ENCODE measurements around the gene RHOF. TPM values are rescaled to one million over a fixed set of nuclear protein-coding genes. Genes with fewer than 3 reads are reported as not detected.

RHOF gene, protein sequence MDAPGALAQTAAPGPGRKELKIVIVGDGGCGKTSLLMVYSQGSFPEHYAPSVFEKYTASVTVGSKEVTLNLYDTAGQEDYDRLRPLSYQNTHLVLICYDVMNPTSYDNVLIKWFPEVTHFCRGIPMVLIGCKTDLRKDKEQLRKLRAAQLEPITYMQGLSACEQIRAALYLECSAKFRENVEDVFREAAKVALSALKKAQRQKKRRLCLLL
- 13.8 TPM for total RNA-seq

DNA sequence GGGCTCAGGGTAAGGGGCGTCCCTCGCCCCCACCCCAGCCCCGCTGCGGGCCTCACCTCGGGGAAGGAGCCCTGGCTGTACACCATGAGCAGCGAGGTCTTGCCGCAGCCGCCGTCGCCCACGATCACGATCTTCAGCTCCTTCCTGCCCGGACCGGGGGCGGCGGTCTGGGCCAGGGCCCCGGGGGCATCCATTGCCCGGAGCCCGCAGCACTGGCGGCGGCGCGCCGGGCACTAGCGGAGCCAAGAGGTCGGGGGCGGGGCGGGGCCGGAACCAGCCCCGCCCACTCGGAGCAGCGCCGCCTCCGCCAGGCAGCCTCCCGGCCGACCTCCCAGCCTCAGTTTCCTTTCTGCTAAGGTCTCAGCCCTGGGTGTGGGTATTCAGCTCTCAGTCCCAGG lies at the start of gene RHOF:
Gene RHOF, minus strand, starts transcription at position 249 of the 398 bp plus-strand sequence. Its CDS starts 55 bp downstream, at position 194.

DNA sequence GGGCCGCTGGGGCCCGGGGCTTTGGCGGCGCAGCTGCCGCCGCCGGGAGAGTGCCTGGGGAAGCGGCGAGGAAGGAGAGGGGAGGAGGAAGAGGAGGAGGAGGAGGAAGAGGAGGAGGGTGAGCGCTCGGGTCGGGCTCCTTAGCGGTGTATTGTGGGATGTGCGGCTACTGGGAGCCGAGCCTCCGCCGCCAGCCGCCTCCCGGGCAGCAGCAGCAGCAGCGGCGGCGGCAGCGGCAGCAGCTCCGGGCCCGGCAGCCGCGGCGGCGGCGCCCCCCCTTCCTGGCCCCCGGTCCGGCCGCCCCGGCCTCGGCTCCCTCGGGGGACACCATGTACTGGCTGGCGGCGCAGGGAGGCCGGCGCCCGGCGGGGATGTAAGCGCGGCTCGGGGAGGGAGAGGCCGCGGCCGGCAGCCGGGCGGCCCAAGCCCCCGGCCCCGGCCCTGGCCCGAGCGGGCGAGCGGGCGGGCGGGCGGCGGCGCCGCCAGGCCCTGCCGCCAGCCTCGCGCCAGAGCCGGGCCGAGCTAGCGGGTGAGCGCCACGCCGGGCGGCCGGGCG lies 10.5 kb upstream of the RHOF start, which contains the start of gene SETD1B:
Gene SETD1B, plus strand, starts transcription at position 149 of the 556 bp plus-strand sequence. CDS start 729 bp downstream, outside the sequence.

Other genes with a start within 250 kb of the RHOF start
- 61.8 TPM for gene KDM2B, start 212.7 kb downstream of the RHOF start, total RNA-seq
- 21.0 TPM for gene ORAI1, start 167.2 kb downstream of the RHOF start, total RNA-seq
- gene MORN3, start 124.0 kb downstream of the RHOF start, total RNA-seq: 0.70 TPM
- 14.3 TPM for gene TMEM120B, start 80.9 kb downstream of the RHOF start, total RNA-seq
- 12.6 TPM for gene SETD1B, start 10.3 kb upstream of the RHOF start, total RNA-seq
- 0.93 TPM for gene HPD, start 65.2 kb upstream of the RHOF start, total RNA-seq
- gene PSMD9, start 95.1 kb upstream of the RHOF start, total RNA-seq: 59.6 TPM
- gene CFAP251, start 124.9 kb upstream of the RHOF start, total RNA-seq: 11.2 TPM
- 32.7 TPM for gene BCL7A, start 228.2 kb upstream of the RHOF start, total RNA-seq

Data from metanephros (tissue), 1 donor.